Common myeloid progenitor, CD34-positive (primary cell): Measurements from ENCODE around the gene PXMP4.
A peak's percentile ranks its signal among the peaks of the same experiment; 100 is the strongest.
"Not testable (repeated sequence)": the region's sequence is repeated elsewhere in the genome, so short reads cannot be mapped to it uniquely, and the experiment has no call there.

ENCODE experiments used
- CTCF ChIA-PET: fragments of 350-600 bp; sonication (Branson Sonifier 250); formaldehyde crosslinking; loops from one replicate; lab custom pipeline; 2021; ENCODE audit warnings: antibody characterized with exemption; lab: Charles Lee
- POLR2A ChIA-PET: fragments of 350-600 bp; sonication (Branson Sonifier 250); formaldehyde crosslinking; loops from one replicate; lab custom pipeline; 2021; ENCODE audit warnings: antibody characterized with exemption; lab: Charles Lee
- DNase-seq, 3 donors: peaks; one replicate each; pipeline versions ENCODE4 v3.0.0 to v3.0.0-alpha.2; 2013
- H3K27ac ChIP-seq, 2 experiments: 1 replicate in 1 of 2; 2 replicates in 1 of 2; pipeline ENCODE4 v1.7.0; 2013; ENCODE audit warnings: inconsistent platforms in 2 of 2, low read length in 2 of 2, mild to moderate bottlenecking in 2 of 2, low read depth in 1 of 2, moderate library complexity in 1 of 2; ENCODE audit not compliant: severe bottlenecking in 2 of 2, insufficient read depth in 1 of 2, poor library complexity in 1 of 2
- H3K27me3 ChIP-seq, 5 experiments: replicated peaks in 2 of 5; 1 replicate in 3 of 5; 2 replicates in 2 of 5; pipeline versions ENCODE4 v1.6.1 to v1.7.0; 2013; ENCODE audit warnings: low read length in 4 of 5, mild to moderate bottlenecking in 2 of 5, moderate library complexity in 2 of 5, inconsistent platforms in 1 of 5; ENCODE audit not compliant: insufficient read depth in 5 of 5, control insufficient read depth in 4 of 5
- H3K36me3 ChIP-seq, 4 experiments: 1 replicate in 2 of 4; 2 replicates in 2 of 4; pipeline versions ENCODE4 v1.6.1 to v1.7.0; 2013; ENCODE audit warnings: low read length in 3 of 4, control low read depth in 1 of 4, mild to moderate bottlenecking in 1 of 4; ENCODE audit not compliant: control insufficient read depth in 4 of 4, insufficient read depth in 4 of 4
- H3K4me1 ChIP-seq, 4 experiments: 1 replicate in 3 of 4; 2 replicates in 1 of 4; pipeline versions ENCODE4 v1.6.1 to v1.7.1; 2013; ENCODE audit warnings: low read length in 3 of 4, mild to moderate bottlenecking in 3 of 4, control low read depth in 1 of 4, inconsistent platforms in 1 of 4, moderate library complexity in 1 of 4; ENCODE audit not compliant: control insufficient read depth in 4 of 4, insufficient read depth in 4 of 4; ENCODE audit errors: control extremely low read depth in 1 of 4
- H3K4me3 ChIP-seq, 7 experiments: 1 replicate in 4 of 7; 2 replicates in 3 of 7; pipeline versions ENCODE4 v1.5.1 to v1.7.0; 2013; ENCODE audit warnings: mild to moderate bottlenecking in 7 of 7, low read length in 6 of 7, moderate library complexity in 6 of 7, inconsistent platforms in 2 of 7, low read depth in 2 of 7, control low read depth in 1 of 7; ENCODE audit not compliant: insufficient read depth in 4 of 7, control insufficient read depth in 1 of 7; ENCODE audit errors: extremely low read depth in 1 of 7
- H3K9me3 ChIP-seq, 5 experiments: 1 replicate in 4 of 5; 2 replicates in 1 of 5; pipeline versions ENCODE4 v1.6.1 to v1.7.1; 2013; ENCODE audit warnings: low read length in 4 of 5, mild to moderate bottlenecking in 2 of 5, inconsistent platforms in 1 of 5, low read depth in 1 of 5, moderate library complexity in 1 of 5; ENCODE audit not compliant: control insufficient read depth in 4 of 5, insufficient read depth in 2 of 5; ENCODE audit errors: control extremely low read depth in 1 of 5
- WGBS: methylation state at CpG from one replicate; pipeline ENCODE4 v1.1.5; 2013; ENCODE audit not compliant: insufficient coverage; 5-methylcytosine and 5-hydroxymethylcytosine counted together

The PXMP4 gene

GRCh38 chr20:33757458-33757857, 37.3 kb upstream of the PXMP4 start:
- CTCF ChIA-PET, result no interaction called here
- WGBS, result 100% methylated on average over 1 of the region's 1 CpG
- peaks cover 3 to 37% (median 15%) of the 10 kb centered on the region in 4 experiments for H3K36me3 ChIP-seq
- no peak overlapping the region for H3K4me3 ChIP-seq
- peaks cover 4 to 5% (median 4%) of the 10 kb centered on the region in 4 experiments for H3K4me1 ChIP-seq
- peaks cover 0 to 8% (median 2%) of the 10 kb centered on the region in 5 experiments for H3K9me3 ChIP-seq
- peak in 1 of 3 donors; percentile 14 for DNase-seq
- no peaks in the 10 kb centered on the region for H3K27me3 ChIP-seq
- POLR2A ChIA-PET, result no interaction called here
- H3K27ac ChIP-seq, result no peak overlapping the region

GRCh38 chr20:33757046-33757445, 36.9 kb upstream of the PXMP4 start:
- H3K9me3 ChIP-seq, result peaks cover 0 to 8% (median 2%) of the 10 kb centered on the region in 5 experiments
- POLR2A ChIA-PET, result no interaction called here
- H3K36me3 ChIP-seq, result peaks cover 4 to 36% (median 16%) of the 10 kb centered on the region in 4 experiments
- DNase-seq, result no peak
- no peak overlapping the region for H3K27ac ChIP-seq
- WGBS, result 94% methylated on average over 6 of the region's 10 CpGs
- CTCF ChIA-PET, result no interaction called here
- no peak overlapping the region for H3K4me3 ChIP-seq
- peaks cover 4 to 5% (median 4%) of the 10 kb centered on the region in 4 experiments for H3K4me1 ChIP-seq
- H3K27me3 ChIP-seq, result no peaks in the 10 kb centered on the region

GRCh38 chr20:33755936-33756490, 35.9 kb upstream of the PXMP4 start:
- H3K9me3 ChIP-seq, H3K27ac ChIP-seq, CTCF ChIA-PET, H3K27me3 ChIP-seq, H3K4me3 ChIP-seq, H3K4me1 ChIP-seq: not testable (repeated sequence)
- 87% methylated on average over 6 of the region's 10 CpGs for WGBS
- POLR2A ChIA-PET, result interaction anchor here (0.6 kb wide), 1 partner anchor 12 kb away, joined by 4 read pairs; no protein-coding TSS in a partner anchor
- DNase-seq, result peak in 2 of 3 donors; percentile 58 to 71
- peaks cover 4 to 32% (median 17%) of the 10 kb centered on the region in 4 experiments for H3K36me3 ChIP-seq

GRCh38 chr20:33753763-33754162, 33.7 kb upstream of the PXMP4 start:
- Histone ChIP-seq H3K9me3 (peaks cover 0 to 8% (median 2%) of the 10 kb centered on the region in 5 experiments), H3K4me3 (no peak overlapping the region), H3K4me1 (peaks cover 4 to 5% (median 4%) of the 10 kb centered on the region in 4 experiments), H3K27me3 (no peaks in the 10 kb centered on the region), H3K36me3 (peaks cover 4 to 33% (median 14%) of the 10 kb centered on the region in 4 experiments), H3K27ac (no peak overlapping the region)
- ChIA-PET POLR2A (no interaction called here), CTCF (interaction anchor here (1.1 to 1.9 kb wide), 2 partner anchors 11 to 38 kb away, joined by 3 to 4 read pairs; no protein-coding TSS in a partner anchor)
- WGBS, result 96% methylated on average over 4 of the region's 5 CpGs
- no peak for DNase-seq

- DNase-seq, result no peak
- peaks cover 4 to 29% (median 16%) of the 10 kb centered on the region in 4 experiments for H3K36me3 ChIP-seq
- H3K9me3 ChIP-seq, result peaks cover 0 to 8% (median 2%) of the 10 kb centered on the region in 5 experiments
- H3K27me3 ChIP-seq, result no peaks in the 10 kb centered on the region
- H3K27ac ChIP-seq, result no peak overlapping the region
- ChIA-PET POLR2A (no interaction called here), CTCF (no interaction called here)
- H3K4me1 ChIP-seq, result peaks cover 4 to 5% (median 4%) of the 10 kb centered on the region in 4 experiments
- 100% methylated on average over 4 of the region's 7 CpGs for WGBS
- no peak overlapping the region for H3K4me3 ChIP-seq
Observed at GRCh38 chr20:33753143-33753542, 33.0 kb upstream of the PXMP4 start.

- peaks cover 2 to 24% (median 9%) of the 10 kb centered on the region in 4 experiments for H3K36me3 ChIP-seq
- no peak overlapping the region for H3K27ac ChIP-seq
- H3K4me3 ChIP-seq, result no peak overlapping the region
- DNase-seq, result no peak
- no peaks in the 10 kb centered on the region for H3K27me3 ChIP-seq
- H3K9me3 ChIP-seq, result no peaks in the 10 kb centered on the region
- no CpG with 5 or more reads among the region's 4 CpGs for WGBS
- ChIA-PET CTCF (no interaction called here), POLR2A (no interaction called here)
- H3K4me1 ChIP-seq, result peaks cover 4 to 5% (median 4%) of the 10 kb centered on the region in 4 experiments
Observed at GRCh38 chr20:33751775-33752174, 31.7 kb upstream of the PXMP4 start.

- POLR2A ChIA-PET, result no interaction called here
Observed at GRCh38 chr20:33746325-33746998, 26.4 kb upstream of the PXMP4 start.

More at GRCh38 chr20:33746325-33746998, 26.4 kb upstream of the PXMP4 start:
- WGBS, result 93% methylated on average over 12 of the region's 12 CpGs
- H3K27ac ChIP-seq, result no peak overlapping the region
- no peak overlapping the region for H3K4me3 ChIP-seq
- no peaks in the 10 kb centered on the region for H3K9me3 ChIP-seq
- H3K4me1 ChIP-seq, result peaks cover 0 to 4% (median 1%) of the 10 kb centered on the region in 4 experiments
- no peak for DNase-seq
- peaks cover 0 to 12% (median 2%) of the 10 kb centered on the region in 4 experiments for H3K36me3 ChIP-seq
- CTCF ChIA-PET, result no interaction called here
- H3K27me3 ChIP-seq, result no peaks in the 10 kb centered on the region
